SK-N-SH treated with all-trans-retinoic acid at 6 μM for 48 hours (cell line): Measurements from ENCODE around the gene TMEM59.

ENCODE experiments used
- ATAC-seq: fragments of 200-7000 bp; cut with Tn5 transposase; 3 replicates; pipeline ENCODE4 v1.9.1; 2020; ENCODE audit warnings: mild to moderate bottlenecking, moderate library complexity
- ARNTL ChIP-seq: fragments of 450-650 bp; formaldehyde crosslinking; IDR thresholded peaks from 2 replicates; pipeline ENCODE4 v1.5.0; 2020; ENCODE audit warnings: low read depth, mild to moderate bottlenecking, moderate library complexity, borderline replicate concordance
- BACH2 ChIP-seq: fragments of 250-450 bp; sonication (Bioruptor Pico); IDR thresholded peaks from 2 replicates; pipeline ENCODE4 v1.9.0; 2021; ENCODE audit warnings: mild to moderate bottlenecking, borderline replicate concordance
- CSDC2 ChIP-seq: fragments of 250-450 bp; sonication (Bioruptor Pico); IDR thresholded peaks from 2 replicates; pipeline ENCODE4 v1.5.0; 2020; ENCODE audit warnings: mild to moderate bottlenecking, moderate library complexity
- ESRRG ChIP-seq: fragments of 250-450 bp; sonication (Bioruptor Pico); IDR thresholded peaks from 2 replicates; pipeline ENCODE4 v1.6.1; 2021; ENCODE audit warnings: mild to moderate bottlenecking
- GLIS3 ChIP-seq: fragments of 250-450 bp; sonication (Bioruptor Pico); IDR thresholded peaks from 2 replicates; pipeline ENCODE4 v1.5.0; 2020; ENCODE audit warnings: mild to moderate bottlenecking, moderate library complexity
- ISL1 ChIP-seq: fragments of 250-450 bp; sonication (Bioruptor Pico); IDR thresholded peaks from 2 replicates; pipeline ENCODE4 v2.1.2; 2022; ENCODE audit warnings: mild to moderate bottlenecking, moderate library complexity
- OSR1 ChIP-seq: fragments of 250-450 bp; sonication (Bioruptor Pico); IDR thresholded peaks from 2 replicates; pipeline ENCODE4 v1.8.0; 2022; ENCODE audit warnings: moderate library complexity, mild to moderate bottlenecking, inconsistent platforms
- PPARA ChIP-seq: fragments of 250-450 bp; sonication (Bioruptor Pico); IDR thresholded peaks from 2 replicates; pipeline ENCODE4 v1.5.0; 2020; ENCODE audit warnings: mild to moderate bottlenecking, borderline replicate concordance
- RARB ChIP-seq: fragments of 250-450 bp; sonication (Bioruptor Pico); IDR thresholded peaks from 2 replicates; pipeline ENCODE4 v1.8.0; 2021; ENCODE audit warnings: mild to moderate bottlenecking, moderate library complexity
- SNAI2 ChIP-seq: fragments of 250-450 bp; sonication (Bioruptor Pico); IDR thresholded peaks from 2 replicates; pipeline ENCODE4 v1.5.0; 2020; ENCODE audit warnings: mild to moderate bottlenecking, moderate library complexity
- TOX ChIP-seq: fragments of 250-450 bp; sonication (Bioruptor Pico); IDR thresholded peaks from 2 replicates; pipeline ENCODE4 v1.8.0; 2021; ENCODE audit warnings: mild to moderate bottlenecking, moderate library complexity, borderline replicate concordance
- ZC3H10 ChIP-seq: fragments of 250-450 bp; sonication (Bioruptor Pico); IDR thresholded peaks from 2 replicates; pipeline ENCODE4 v1.5.1; 2021; ENCODE audit warnings: mild to moderate bottlenecking, moderate library complexity
- ZFP3 ChIP-seq: fragments of 250-450 bp; sonication (Bioruptor Pico); IDR thresholded peaks from 2 replicates; pipeline ENCODE4 v1.5.0; 2020; ENCODE audit warnings: mild to moderate bottlenecking, moderate library complexity
- ZNF565 ChIP-seq: fragments of 450-650 bp; formaldehyde crosslinking; conservative IDR thresholded peaks from 2 replicates; pipeline ENCODE4 v1.5.0; 2020; ENCODE audit warnings: low read depth, mild to moderate bottlenecking, moderate library complexity
- ZNF70 ChIP-seq: fragments of 450-650 bp; formaldehyde crosslinking; IDR thresholded peaks from 2 replicates; pipeline ENCODE4 v1.5.0; 2020; ENCODE audit warnings: mild to moderate bottlenecking, moderate library complexity
- ZNF8 ChIP-seq: fragments of 450-650 bp; formaldehyde crosslinking; IDR thresholded peaks from 2 replicates; pipeline ENCODE4 v1.5.0; 2020; ENCODE audit warnings: mild to moderate bottlenecking, moderate library complexity
- TF ChIP-seq, protein P1 (sequence below): fragments of 250-450 bp; sonication (Bioruptor Pico); IDR thresholded peaks from 2 replicates; pipeline ENCODE4 v1.5.0; 2020; ENCODE audit warnings: mild to moderate bottlenecking, moderate library complexity
- TF ChIP-seq, protein P2 (sequence below): fragments of 250-450 bp; sonication (Bioruptor Pico); IDR thresholded peaks from 2 replicates; pipeline ENCODE4 v1.8.0; 2021; ENCODE audit warnings: low read depth, mild to moderate bottlenecking, moderate library complexity, borderline replicate concordance
- TF ChIP-seq, protein P3 (sequence below): fragments of 250-450 bp; sonication (Bioruptor Pico); IDR thresholded peaks from 2 replicates; pipeline ENCODE4 v1.8.0; 2020; ENCODE audit warnings: mild to moderate bottlenecking, moderate library complexity, borderline replicate concordance
- TF ChIP-seq, protein P4 (sequence below): fragments of 250-450 bp; sonication (Bioruptor Pico); IDR thresholded peaks from 2 replicates; pipeline ENCODE4 v1.5.1; 2020; ENCODE audit warnings: low read depth, mild to moderate bottlenecking, moderate library complexity

Gene TMEM59

DNA sequence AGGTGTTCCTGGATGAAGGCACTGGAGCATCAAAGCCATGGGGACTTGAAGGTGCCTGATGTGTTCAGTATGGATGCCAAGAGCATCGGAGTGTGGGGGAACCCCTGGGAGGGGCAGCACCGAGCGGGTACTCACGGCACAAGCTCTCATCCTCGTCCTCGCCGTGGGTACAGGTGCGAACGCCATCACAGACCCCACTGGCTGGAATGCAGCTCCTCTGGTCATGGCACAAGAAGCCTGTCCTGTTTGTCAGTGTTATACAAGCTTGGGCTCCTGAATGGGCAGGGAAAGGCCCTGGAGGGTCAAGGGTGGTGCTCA is 41.0 kb downstream of the TMEM59 start:
- TF ChIP-seq ZNF8 (CRISPR knock-in tag) = no peak
- TF ChIP-seq ZC3H10 = no peak
- TF ChIP-seq ISL1 (CRISPR knock-in tag) = no peak
- TF ChIP-seq RARB = no peak
- TF ChIP-seq, protein P1, sequence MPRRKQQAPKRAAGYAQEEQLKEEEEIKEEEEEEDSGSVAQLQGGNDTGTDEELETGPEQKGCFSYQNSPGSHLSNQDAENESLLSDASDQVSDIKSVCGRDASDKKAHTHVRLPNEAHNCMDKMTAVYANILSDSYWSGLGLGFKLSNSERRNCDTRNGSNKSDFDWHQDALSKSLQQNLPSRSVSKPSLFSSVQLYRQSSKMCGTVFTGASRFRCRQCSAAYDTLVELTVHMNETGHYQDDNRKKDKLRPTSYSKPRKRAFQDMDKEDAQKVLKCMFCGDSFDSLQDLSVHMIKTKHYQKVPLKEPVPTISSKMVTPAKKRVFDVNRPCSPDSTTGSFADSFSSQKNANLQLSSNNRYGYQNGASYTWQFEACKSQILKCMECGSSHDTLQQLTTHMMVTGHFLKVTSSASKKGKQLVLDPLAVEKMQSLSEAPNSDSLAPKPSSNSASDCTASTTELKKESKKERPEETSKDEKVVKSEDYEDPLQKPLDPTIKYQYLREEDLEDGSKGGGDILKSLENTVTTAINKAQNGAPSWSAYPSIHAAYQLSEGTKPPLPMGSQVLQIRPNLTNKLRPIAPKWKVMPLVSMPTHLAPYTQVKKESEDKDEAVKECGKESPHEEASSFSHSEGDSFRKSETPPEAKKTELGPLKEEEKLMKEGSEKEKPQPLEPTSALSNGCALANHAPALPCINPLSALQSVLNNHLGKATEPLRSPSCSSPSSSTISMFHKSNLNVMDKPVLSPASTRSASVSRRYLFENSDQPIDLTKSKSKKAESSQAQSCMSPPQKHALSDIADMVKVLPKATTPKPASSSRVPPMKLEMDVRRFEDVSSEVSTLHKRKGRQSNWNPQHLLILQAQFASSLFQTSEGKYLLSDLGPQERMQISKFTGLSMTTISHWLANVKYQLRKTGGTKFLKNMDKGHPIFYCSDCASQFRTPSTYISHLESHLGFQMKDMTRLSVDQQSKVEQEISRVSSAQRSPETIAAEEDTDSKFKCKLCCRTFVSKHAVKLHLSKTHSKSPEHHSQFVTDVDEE (CRISPR knock-in tag) = no peak
- TF ChIP-seq TOX (CRISPR knock-in tag) = no peak
- TF ChIP-seq, protein P2, sequence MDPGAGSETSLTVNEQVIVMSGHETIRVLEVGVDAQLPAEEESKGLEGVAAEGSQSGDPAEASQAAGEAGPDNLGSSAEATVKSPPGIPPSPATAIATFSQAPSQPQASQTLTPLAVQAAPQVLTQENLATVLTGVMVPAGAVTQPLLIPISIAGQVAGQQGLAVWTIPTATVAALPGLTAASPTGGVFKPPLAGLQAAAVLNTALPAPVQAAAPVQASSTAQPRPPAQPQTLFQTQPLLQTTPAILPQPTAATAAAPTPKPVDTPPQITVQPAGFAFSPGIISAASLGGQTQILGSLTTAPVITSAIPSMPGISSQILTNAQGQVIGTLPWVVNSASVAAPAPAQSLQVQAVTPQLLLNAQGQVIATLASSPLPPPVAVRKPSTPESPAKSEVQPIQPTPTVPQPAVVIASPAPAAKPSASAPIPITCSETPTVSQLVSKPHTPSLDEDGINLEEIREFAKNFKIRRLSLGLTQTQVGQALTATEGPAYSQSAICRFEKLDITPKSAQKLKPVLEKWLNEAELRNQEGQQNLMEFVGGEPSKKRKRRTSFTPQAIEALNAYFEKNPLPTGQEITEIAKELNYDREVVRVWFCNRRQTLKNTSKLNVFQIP = no peak
- no peak for TF ChIP-seq GLIS3
- TF ChIP-seq SNAI2 = no peak
- no peak for TF ChIP-seq PPARA (CRISPR knock-in tag)
- no peak for TF ChIP-seq OSR1 (CRISPR knock-in tag)
- TF ChIP-seq, protein P3, sequence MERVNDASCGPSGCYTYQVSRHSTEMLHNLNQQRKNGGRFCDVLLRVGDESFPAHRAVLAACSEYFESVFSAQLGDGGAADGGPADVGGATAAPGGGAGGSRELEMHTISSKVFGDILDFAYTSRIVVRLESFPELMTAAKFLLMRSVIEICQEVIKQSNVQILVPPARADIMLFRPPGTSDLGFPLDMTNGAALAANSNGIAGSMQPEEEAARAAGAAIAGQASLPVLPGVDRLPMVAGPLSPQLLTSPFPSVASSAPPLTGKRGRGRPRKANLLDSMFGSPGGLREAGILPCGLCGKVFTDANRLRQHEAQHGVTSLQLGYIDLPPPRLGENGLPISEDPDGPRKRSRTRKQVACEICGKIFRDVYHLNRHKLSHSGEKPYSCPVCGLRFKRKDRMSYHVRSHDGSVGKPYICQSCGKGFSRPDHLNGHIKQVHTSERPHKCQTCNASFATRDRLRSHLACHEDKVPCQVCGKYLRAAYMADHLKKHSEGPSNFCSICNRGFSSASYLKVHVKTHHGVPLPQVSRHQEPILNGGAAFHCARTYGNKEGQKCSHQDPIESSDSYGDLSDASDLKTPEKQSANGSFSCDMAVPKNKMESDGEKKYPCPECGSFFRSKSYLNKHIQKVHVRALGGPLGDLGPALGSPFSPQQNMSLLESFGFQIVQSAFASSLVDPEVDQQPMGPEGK (CRISPR knock-in tag) = no peak
- no peak for TF ChIP-seq ARNTL (CRISPR knock-in tag)
- TF ChIP-seq, protein P4, sequence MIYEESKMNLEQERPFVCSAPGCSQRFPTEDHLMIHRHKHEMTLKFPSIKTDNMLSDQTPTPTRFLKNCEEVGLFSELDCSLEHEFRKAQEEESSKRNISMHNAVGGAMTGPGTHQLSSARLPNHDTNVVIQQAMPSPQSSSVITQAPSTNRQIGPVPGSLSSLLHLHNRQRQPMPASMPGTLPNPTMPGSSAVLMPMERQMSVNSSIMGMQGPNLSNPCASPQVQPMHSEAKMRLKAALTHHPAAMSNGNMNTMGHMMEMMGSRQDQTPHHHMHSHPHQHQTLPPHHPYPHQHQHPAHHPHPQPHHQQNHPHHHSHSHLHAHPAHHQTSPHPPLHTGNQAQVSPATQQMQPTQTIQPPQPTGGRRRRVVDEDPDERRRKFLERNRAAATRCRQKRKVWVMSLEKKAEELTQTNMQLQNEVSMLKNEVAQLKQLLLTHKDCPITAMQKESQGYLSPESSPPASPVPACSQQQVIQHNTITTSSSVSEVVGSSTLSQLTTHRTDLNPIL (CRISPR knock-in tag) = no peak
- ATAC-seq = no peak

DNA sequence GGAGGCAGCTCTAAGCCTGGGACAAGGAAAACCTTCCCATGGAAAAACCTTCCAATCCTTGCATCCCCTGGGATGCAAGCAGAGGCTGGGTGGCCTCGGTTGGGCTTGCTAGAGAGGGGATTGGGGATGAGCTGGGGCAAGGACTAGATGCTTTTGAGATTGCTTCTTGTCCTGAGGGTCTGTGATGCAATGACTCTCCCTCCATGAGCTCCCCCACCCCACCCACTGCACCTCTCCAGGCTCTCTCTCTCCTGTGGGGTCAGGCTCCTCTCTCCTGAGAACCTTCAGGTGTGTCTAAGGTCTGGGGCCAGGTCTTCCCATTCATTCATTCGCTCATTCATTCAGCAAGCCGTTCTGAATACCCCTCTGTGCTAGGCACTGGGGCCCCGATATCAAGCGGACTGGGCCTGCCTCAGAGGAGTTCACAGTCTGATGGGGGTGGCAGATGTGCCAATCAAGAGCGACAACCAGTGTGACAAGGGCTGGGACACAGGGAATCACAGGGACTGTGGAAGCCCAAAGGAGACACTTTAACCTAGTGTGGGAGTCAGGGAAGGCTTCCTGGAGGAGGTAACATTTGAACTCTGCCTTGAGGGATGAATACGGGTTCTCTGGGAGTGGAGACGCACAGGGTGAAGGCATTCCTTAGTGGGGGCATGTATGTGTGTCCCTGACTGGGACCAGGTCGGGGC is 41.5 kb downstream of the TMEM59 start:
- ATAC-seq = no peak
- TF ChIP-seq GLIS3 (no peak), PPARA (CRISPR knock-in tag) (no peak), ZNF565 (CRISPR knock-in tag) (no peak), ZNF8 (CRISPR knock-in tag) (no peak), ZFP3 (CRISPR knock-in tag) (no peak), BACH2 (CRISPR knock-in tag) (no peak), ZNF70 (CRISPR knock-in tag) (no peak), ESRRG (CRISPR knock-in tag) (no peak), CSDC2 (no peak)
- TF ChIP-seq, protein P2 = no peak
- TF ChIP-seq, all 23 proteins: peak for 0

DNA sequence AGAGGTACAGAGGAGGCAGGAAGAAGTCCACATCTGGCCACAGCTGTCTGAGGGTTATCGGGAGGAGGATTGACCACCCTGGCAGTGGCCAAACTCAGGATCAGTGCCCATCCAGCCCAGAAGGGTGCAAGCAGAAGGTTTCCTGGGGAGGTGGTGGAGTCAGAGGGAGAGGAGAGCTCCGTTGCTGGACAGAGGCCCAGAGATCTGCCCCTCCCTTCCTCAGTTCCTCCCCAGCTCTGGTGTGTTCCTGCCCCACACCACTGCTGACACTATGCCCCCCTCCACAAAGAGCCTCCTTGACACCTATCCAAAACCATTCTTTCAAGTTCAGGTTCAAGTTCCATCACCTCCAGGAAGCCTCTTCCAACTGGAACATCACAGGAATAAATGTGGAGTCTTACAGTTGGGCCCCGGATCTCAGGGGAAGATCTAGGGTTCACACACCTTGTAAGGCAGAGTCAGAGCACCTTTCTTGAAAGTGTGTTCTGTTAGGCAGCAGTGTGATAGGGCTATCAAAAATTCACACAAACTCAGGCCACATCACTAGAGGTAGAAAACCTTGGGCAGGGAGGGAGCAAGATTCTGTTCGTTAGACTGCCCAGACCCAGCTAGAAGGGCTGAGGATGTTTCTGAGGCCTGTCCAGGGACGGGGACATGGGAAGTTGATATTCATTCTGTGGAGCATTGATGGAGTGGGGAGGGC is 42.4 kb downstream of the TMEM59 start:
- no peak for ATAC-seq
- peak; percentile 64 for TF ChIP-seq ZNF70 (CRISPR knock-in tag)
- TF ChIP-seq PPARA (CRISPR knock-in tag) = no peak
